NT2/D1 (cell line): ENCODE measurements around the gene LMX1B.

Experiments
- SUZ12 ChIP-seq: IDR thresholded peaks from 2 replicates; pipeline ENCODE4 v1.6.1; 2011; ENCODE audit not compliant: insufficient read length, insufficient read depth; ENCODE audit errors: extremely low read depth
- YY1 ChIP-seq: IDR thresholded peaks from 2 replicates; pipeline ENCODE4 v1.6.1; 2011; ENCODE audit not compliant: insufficient read length, insufficient read depth

DNA sequence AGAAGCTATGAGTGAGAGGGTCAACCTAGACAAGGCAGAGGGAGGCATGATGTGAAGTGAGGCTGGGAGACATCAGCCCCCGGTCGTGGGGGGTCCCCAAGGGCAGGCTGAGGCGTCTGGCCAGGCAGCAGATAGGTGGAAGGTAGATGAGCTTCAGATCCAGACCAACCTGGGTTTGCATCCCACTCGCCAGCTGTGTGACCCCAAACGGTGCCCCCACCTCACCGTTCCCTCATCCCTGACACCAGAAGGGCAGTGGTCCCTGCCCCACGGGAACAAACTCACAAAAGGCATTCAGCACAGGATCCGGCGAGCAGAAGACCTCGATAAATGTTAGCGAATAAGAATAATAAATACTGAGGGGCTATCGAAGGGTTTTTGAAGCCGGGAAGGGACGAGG lies 27.5 kb upstream of the LMX1B start:
- TF ChIP-seq YY1 (no peak), SUZ12 (no peak)
